Naive B cell (primary cell): ENCODE data around the gene SIGMAR1. TPM values are rescaled to one million over a fixed set of nuclear protein-coding genes. Genes with fewer than 3 reads are reported as not detected.
A peak's percentile ranks its signal among the peaks of the same experiment; 100 is the strongest.

Experiments used
- ATAC-seq, 2 donors: fragments of 150-1000 bp; cut with Tn5 transposase; 2 replicates each; pipeline ENCODE4 v1.10.0; 2021; ENCODE audit warnings: low read depth in 2 of 2, mild to moderate bottlenecking in 2 of 2, moderate library complexity in 2 of 2
- DNase-seq: peaks from one replicate; pipeline ENCODE4 v3.0.0; 2022
- H3K27ac Mint-ChIP-seq, 6 donors: one replicate each; pipeline ENCODE4 v1.8.0; 2020 to 2022; ENCODE audit warnings: mild to moderate bottlenecking in 6 of 6, mixed read lengths in 6 of 6, moderate library complexity in 5 of 6, inconsistent platforms in 2 of 6
- H3K27me3 Mint-ChIP-seq, 3 donors: one replicate each; pipeline ENCODE4 v1.8.0; 2021 to 2022; ENCODE audit warnings: mixed read lengths in 3 of 3, mild to moderate bottlenecking in 1 of 3
- H3K36me3 Mint-ChIP-seq, 2 donors: one replicate each; pipeline ENCODE4 v1.8.0; 2020 to 2022; ENCODE audit warnings: mixed read lengths in 2 of 2, inconsistent platforms in 1 of 2, mild to moderate bottlenecking in 1 of 2
- H3K4me1 Mint-ChIP-seq, 3 donors: one replicate each; pipeline ENCODE4 v1.8.0; 2020 to 2022; ENCODE audit warnings: mixed read lengths in 3 of 3, inconsistent platforms in 1 of 3, mild to moderate bottlenecking in 1 of 3, moderate library complexity in 1 of 3
- H3K4me3 Mint-ChIP-seq, 8 donors: one replicate each; pipeline ENCODE4 v1.8.0; 2020 to 2022; ENCODE audit warnings: mild to moderate bottlenecking in 8 of 8, mixed read lengths in 8 of 8, moderate library complexity in 8 of 8, inconsistent platforms in 2 of 8
- H3K9me3 Mint-ChIP-seq, 7 donors: one replicate each; pipeline ENCODE4 v1.8.0; 2020 to 2022; ENCODE audit warnings: mixed read lengths in 7 of 7, mild to moderate bottlenecking in 5 of 7, inconsistent platforms in 2 of 7, moderate library complexity in 1 of 7
- polyA plus RNA-seq, 6 donors: library from polyadenylated mRNA; unstranded; fragments of 300-500 nt; fragmentation: Illumina TruSeq; gene quantifications; one replicate each; pipeline ENCODE4 v1.2.3, GENCODE V29; 2021; ENCODE audit warnings: low read depth in 6 of 6

The SIGMAR1 gene
- polyA plus RNA-seq, 6 donors from 2014 or later = 40.1 to 75.8 (median 47.0) TPM

- ATAC-seq (no peak), DNase-seq (no peak)
- H3K27me3 Mint-ChIP-seq = peaks cover 63 to 95% (median 87%) of the 10 kb centered on the region in 3 donors
- no peaks in the 10 kb centered on the region for H3K9me3 Mint-ChIP-seq
- peak overlapping the region in 1 of 8 donors; percentile 40 for H3K4me3 Mint-ChIP-seq
- no peaks in the 10 kb centered on the region for H3K36me3 Mint-ChIP-seq
- peak overlapping the region in 1 of 6 donors; percentile 34 for H3K27ac Mint-ChIP-seq
- peaks cover 30 to 42% (median 32%) of the 10 kb centered on the region in 3 donors for H3K4me1 Mint-ChIP-seq
Measured at GRCh38 chr9:34587271-34587670, 50.3 kb downstream of the SIGMAR1 start.

DNA sequence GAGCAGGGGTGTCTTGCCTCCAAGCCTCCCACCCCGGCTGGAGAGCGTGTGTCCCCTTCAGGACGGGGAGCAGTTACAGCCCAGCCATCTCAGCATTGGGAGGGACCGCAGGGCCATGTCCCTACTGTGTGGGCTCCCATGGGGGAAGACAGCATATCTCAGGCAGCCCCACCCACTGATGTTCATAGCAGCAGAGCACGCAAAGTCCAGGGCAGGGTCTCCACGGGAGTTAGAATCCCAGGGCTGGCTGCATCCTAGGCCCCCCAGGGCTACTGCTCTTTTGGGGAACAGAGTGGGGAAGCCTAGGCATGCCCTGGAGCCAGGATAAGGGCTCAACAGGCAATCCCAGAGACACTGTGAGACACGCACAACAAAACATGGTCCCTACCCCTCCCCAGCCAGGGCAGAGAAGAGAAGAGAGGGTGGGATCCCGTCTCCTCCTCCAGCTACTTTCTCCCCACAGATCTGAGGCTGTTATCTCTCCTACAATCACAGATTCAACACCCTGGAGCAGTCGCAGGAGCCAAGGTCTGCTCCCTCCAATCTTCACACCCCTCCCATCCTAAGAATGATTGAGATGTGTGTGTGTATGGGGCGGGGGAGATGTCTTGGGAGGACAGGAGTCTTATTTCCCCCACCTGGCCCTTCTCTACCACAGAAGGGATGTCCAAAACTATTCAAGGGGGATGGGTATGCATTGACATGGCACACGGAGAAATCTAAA lies 51.5 kb downstream of the SIGMAR1 start:
- DNase-seq (no peak), ATAC-seq (no peak)
- Mint-ChIP-seq H3K4me1 (peaks cover 25 to 31% (median 26%) of the 10 kb centered on the region in 3 donors), H3K27ac (peak overlapping the region in 1 of 6 donors; percentile 25), H3K36me3 (no peaks in the 10 kb centered on the region), H3K27me3 (peaks cover 68 to 94% (median 92%) of the 10 kb centered on the region in 3 donors), H3K4me3 (peak overlapping the region in 1 of 8 donors; percentile 40), H3K9me3 (no peaks in the 10 kb centered on the region)

DNA sequence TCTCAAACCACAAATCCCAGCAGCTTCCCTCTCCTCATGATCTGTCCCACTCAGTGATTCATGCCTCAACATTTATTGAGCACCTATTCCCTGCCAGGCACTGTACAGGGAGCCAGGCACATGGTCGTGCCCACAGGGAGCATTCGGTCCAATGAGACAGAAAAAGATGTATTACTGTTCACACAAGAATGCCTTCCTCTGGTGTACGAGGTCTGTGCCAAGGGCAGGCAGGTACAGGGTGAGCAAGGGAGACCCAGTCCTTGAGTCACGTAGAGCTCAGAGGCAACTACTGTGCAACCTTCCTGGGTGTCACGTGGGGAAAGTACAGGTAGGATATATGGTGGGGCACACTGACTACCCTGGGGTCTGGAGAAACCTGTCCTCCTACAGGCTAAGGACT lies 52.6 kb downstream of the SIGMAR1 start:
- H3K9me3 Mint-ChIP-seq = no peaks in the 10 kb centered on the region
- no peak overlapping the region for H3K4me3 Mint-ChIP-seq
- H3K36me3 Mint-ChIP-seq = no peaks in the 10 kb centered on the region
- peaks cover 76 to 95% (median 94%) of the 10 kb centered on the region in 3 donors for H3K27me3 Mint-ChIP-seq
- H3K27ac Mint-ChIP-seq = no peak overlapping the region
- DNase-seq (no peak), ATAC-seq (no peak)
- peaks cover 13 to 20% (median 18%) of the 10 kb centered on the region in 3 donors for H3K4me1 Mint-ChIP-seq

Other genes with a start within 250 kb of the SIGMAR1 start
- gene FAM219A, start 179.2 kb downstream of the SIGMAR1 start, polyA plus RNA-seq = 1 to 10 TPM in 3 of 6 donors, under 1 TPM in 3; 0.80 to 1.5 (median 1.1) TPM
- not detected for gene DNAI1, start 179.0 kb downstream of the SIGMAR1 start, polyA plus RNA-seq
- not detected for gene ENHO, start 114.8 kb downstream of the SIGMAR1 start, polyA plus RNA-seq
- gene CNTFR, start 48.1 kb downstream of the SIGMAR1 start, polyA plus RNA-seq = not detected
- gene RPP25L, start 25.7 kb downstream of the SIGMAR1 start, polyA plus RNA-seq = 10 to 100 TPM; 25.1 to 50.6 (median 43.7) TPM
- 100 to 1,000 TPM in 3 of 6 donors, 10 to 100 TPM in 3; 83.5 to 118 (median 103) TPM for gene DCTN3, start 17.3 kb downstream of the SIGMAR1 start, polyA plus RNA-seq
- not detected for gene ARID3C, start 8.7 kb downstream of the SIGMAR1 start, polyA plus RNA-seq
- 10 to 100 TPM; 29.1 to 51.1 (median 36.3) TPM for gene GALT, start 8.9 kb upstream of the SIGMAR1 start, polyA plus RNA-seq
- gene IL11RA, start 14.4 kb upstream of the SIGMAR1 start, polyA plus RNA-seq = 1 to 10 TPM; 2.0 to 7.4 (median 3.0) TPM
- not detected for gene CCL27, start 24.9 kb upstream of the SIGMAR1 start, polyA plus RNA-seq
- gene CCL19, start 53.5 kb upstream of the SIGMAR1 start, polyA plus RNA-seq = not detected
- not detected for gene CCL21, start 72.3 kb upstream of the SIGMAR1 start, polyA plus RNA-seq